Effector memory CD4-positive, alpha-beta T cell (primary cell): ENCODE data around the gene SIL1.
"Not testable (repeated sequence)": the region's sequence is repeated elsewhere in the genome, so short reads cannot be mapped to it uniquely, and the experiment has no call there.

Experiments used
- DNase-seq, 3 donors: peaks; one replicate each; pipeline ENCODE4 v3.0.0-alpha.2; 2020
- H3K27ac ChIP-seq: 2 replicates; pipeline ENCODE4 v1.7.0; 2013; ENCODE audit warnings: mild to moderate bottlenecking, low read length, moderate library complexity; ENCODE audit not compliant: insufficient read depth, poor library complexity, severe bottlenecking
- H3K27me3 ChIP-seq: replicated peaks from 2 replicates; pipeline ENCODE4 v1.7.0; 2013; ENCODE audit warnings: mild to moderate bottlenecking, low read length; ENCODE audit not compliant: insufficient read depth, control insufficient read depth, poor library complexity, severe bottlenecking
- H3K36me3 ChIP-seq: 2 replicates; pipeline ENCODE4 v1.7.0; 2013; ENCODE audit warnings: mild to moderate bottlenecking, low read length, moderate library complexity; ENCODE audit not compliant: control insufficient read depth, insufficient read depth
- H3K4me1 ChIP-seq: 2 replicates; pipeline ENCODE4 v1.7.0; 2013; ENCODE audit warnings: low read length, mild to moderate bottlenecking; ENCODE audit not compliant: control insufficient read depth, insufficient read depth, poor library complexity, severe bottlenecking
- H3K4me3 ChIP-seq: 2 replicates; pipeline ENCODE4 v1.7.0; 2013; ENCODE audit warnings: low read length, low read depth, mild to moderate bottlenecking; ENCODE audit not compliant: insufficient read depth, poor library complexity, severe bottlenecking
- H3K9me3 ChIP-seq: 2 replicates; pipeline ENCODE4 v1.7.0; 2013; ENCODE audit warnings: mild to moderate bottlenecking, low read length, moderate library complexity; ENCODE audit not compliant: control insufficient read depth

The SIL1 gene

DNA sequence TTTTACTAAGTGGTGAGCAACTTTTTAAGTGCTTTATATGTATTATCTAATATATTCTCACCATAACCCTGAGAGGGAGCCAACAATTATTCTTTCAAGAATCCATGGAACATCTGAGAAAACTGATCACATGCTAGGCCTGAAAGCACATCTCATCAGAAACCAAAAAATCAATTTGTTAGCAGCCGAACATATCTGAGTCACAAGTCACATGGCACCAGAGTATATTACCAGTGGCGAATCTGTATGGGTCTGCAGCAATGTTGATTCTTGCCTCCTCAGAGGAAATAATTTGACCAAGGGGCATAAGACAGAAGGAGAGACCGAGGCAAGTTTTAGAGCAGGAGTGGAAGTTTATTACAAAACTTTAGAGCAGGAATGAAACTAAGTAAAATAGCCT, 25.3 kb upstream of the SIL1 start:
- Histone ChIP-seq H3K4me1 (no peaks in the 10 kb centered on the region), H3K27me3 (no peaks in the 10 kb centered on the region), H3K9me3 (no peaks in the 10 kb centered on the region), H3K27ac (no peak overlapping the region), H3K4me3 (no peak overlapping the region), H3K36me3 (no peaks in the 10 kb centered on the region)
- no peak for DNase-seq

DNA sequence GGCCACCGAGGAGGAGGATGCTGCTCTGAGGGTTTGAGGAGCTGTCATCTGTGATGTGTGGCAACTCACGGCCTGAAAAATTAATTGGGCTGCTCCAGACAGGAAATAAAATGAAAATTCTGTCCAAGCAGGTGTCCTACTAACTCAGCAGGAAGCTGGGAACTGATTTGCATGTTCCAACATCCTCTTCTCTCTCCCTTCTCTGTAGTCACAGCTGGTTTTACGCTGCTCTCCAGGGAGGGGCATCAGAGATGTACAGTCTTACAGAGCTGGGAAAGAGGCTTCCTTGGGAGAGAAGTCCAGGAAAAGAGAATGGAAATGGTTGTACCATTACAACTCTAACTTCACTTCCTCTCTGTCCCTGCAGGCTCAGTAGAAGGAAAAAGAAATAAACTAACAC, 24.2 kb upstream of the SIL1 start:
- no peaks in the 10 kb centered on the region for H3K4me1 ChIP-seq
- no peak overlapping the region for H3K27ac ChIP-seq
- H3K4me3 ChIP-seq, result no peak overlapping the region
- no peaks in the 10 kb centered on the region for H3K27me3 ChIP-seq
- no peaks in the 10 kb centered on the region for H3K9me3 ChIP-seq
- no peaks in the 10 kb centered on the region for H3K36me3 ChIP-seq
- DNase-seq, result no peak

DNA sequence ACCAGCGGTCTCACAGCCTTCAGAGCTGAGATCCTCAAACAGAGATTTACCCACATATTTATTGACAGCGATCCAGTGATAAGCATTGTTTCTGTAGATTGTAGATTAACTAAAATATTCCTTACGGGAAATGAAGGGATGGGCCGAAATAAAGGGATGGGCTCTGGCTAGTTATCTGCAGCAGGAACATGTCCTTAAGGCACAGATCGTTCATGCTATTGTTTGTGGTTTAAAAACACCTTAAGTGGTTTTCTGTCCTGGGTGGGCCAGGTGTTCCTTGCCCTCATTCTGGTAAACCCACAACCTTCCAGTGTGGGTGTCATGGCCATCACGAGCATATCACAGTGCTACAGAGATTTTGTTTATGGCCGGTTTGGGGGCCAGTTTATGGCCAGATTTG, 19.9 kb upstream of the SIL1 start:
- not testable (repeated sequence) for H3K4me1 ChIP-seq, H3K27me3 ChIP-seq, H3K9me3 ChIP-seq, H3K4me3 ChIP-seq, H3K27ac ChIP-seq, H3K36me3 ChIP-seq, DNase-seq

DNA sequence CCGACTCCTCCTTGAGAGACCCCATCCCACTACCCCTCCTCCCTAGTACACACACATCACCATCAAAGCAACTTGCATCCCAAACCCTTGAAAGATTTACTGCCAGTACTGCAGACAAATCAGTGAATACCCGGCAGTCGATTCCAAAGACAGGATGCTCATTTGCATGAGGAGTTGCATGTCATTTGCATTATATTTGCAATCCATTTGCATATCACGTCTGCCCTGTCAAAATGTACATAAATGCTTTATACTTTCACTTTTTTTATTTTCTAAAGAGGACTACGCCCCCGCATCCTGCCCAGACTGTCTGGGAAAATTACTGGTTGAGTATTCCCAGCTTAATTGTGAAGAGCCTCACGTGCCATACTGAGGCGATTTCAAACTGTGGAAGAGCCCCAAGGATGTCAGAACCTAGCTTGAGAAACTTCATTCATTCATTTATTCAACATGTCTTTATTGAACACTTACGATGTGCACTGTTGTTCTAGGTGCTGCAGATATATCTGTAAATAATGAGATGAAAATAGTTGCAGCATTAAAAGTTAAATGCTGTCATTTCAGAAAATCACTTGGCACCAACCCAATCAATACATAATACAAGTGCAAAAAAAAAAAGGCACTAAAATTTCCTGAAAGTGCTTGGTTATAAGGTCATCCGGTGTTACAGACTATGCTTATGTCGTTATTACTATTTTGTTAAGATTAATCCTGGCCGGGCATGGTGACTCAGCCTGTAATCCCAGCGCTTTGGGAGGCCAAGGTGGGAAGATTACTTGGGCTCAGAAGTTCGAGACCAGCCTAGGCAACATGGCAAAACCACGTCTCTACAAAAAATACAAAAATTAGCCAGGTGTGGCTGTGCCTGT, 17.2 kb upstream of the SIL1 start:
- no peak for DNase-seq
- Histone ChIP-seq H3K36me3 (no peaks in the 10 kb centered on the region), H3K9me3 (no peaks in the 10 kb centered on the region), H3K27ac (no peak overlapping the region), H3K27me3 (no peaks in the 10 kb centered on the region), H3K4me3 (no peak overlapping the region), H3K4me1 (no peaks in the 10 kb centered on the region)

DNA sequence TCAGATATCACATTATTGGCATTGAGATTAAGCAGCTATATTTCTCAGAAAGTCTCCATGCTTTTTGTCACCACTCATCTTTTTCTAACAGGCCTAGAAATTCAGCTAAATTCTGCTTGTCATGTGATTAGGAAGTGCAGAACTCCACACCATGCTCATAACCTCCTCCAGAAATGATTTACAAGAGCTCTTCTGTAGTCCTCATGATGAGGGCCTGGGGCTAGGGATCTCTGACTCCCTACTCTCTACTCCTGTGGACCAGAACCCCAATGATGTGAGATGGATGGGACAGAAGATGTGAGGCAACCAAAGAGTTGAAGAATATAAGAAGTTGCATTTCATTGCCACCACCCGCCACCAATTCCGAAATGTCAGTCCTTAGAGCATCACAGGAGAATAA, 16.5 kb upstream of the SIL1 start:
- Histone ChIP-seq H3K27ac (no peak overlapping the region), H3K4me3 (no peak overlapping the region), H3K36me3 (no peaks in the 10 kb centered on the region), H3K4me1 (no peaks in the 10 kb centered on the region), H3K27me3 (no peaks in the 10 kb centered on the region), H3K9me3 (no peaks in the 10 kb centered on the region)
- DNase-seq, result no peak

DNA sequence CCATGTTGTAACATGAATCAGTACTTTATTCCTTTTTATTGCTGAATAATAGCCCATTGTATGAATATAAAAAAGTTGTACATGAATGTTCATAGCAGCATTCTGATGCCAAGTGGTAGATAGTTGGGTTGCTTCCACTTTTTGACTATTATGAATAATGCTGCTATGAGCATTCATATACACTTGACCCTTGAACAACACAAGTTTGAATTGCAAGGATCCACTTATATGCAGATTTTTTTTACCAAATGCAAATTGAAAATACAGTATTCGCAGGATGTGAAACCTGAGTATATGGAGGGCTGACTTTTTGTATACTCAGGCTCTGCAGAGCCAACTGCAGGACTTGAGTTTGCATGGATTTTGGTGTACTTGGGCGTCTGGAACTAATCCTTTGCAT, 14.7 kb upstream of the SIL1 start:
- Histone ChIP-seq H3K4me1 (no peaks in the 10 kb centered on the region), H3K9me3 (no peaks in the 10 kb centered on the region), H3K27me3 (no peaks in the 10 kb centered on the region), H3K27ac (no peak overlapping the region), H3K36me3 (no peaks in the 10 kb centered on the region), H3K4me3 (no peak overlapping the region)
- no peak for DNase-seq

DNA sequence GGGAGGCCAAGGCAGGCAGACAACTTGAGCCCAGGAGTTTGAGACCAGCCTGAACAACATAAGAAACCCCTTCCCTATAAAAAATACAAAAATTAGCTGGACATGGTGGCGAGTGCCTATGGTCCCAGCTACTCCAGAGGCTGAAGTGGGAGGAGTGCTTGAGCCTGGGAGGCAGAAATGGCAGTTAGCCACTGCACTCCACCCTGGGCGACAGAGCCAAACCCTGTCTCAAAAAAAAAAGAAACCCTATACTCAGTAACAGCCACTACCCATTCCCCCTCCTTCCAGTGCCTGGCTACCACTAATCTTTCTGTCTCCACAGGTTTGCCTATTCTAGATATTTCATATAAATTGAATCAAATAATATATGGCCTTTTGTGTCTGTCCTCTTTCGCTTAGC, 14.3 kb upstream of the SIL1 start:
- no peak for DNase-seq
- H3K27ac ChIP-seq, result no peak overlapping the region

DNA sequence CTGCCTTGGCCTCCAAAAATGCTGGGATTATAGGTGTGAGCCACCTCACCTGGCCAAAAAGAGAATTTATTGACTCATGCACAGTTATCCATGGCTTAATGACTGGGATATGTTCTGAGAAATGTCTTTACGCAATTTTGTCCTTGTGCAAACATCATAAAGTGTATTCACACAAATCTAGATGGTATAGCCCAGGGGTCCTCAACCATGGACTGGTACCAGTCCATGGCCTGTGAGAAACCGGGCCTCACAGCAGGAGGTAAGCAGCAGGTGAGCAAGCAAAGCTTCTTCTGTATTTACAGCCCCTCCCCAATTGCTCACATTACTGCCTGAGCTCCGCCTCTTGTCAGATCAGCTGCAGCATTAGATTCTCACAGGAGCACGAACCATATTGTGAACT, 12.4 kb upstream of the SIL1 start:
- H3K36me3 ChIP-seq, result no peaks in the 10 kb centered on the region
- H3K27me3 ChIP-seq, result no peaks in the 10 kb centered on the region
- H3K9me3 ChIP-seq, result no peaks in the 10 kb centered on the region
- no peak overlapping the region for H3K4me3 ChIP-seq
- no peak overlapping the region for H3K27ac ChIP-seq
- no peaks in the 10 kb centered on the region for H3K4me1 ChIP-seq
- DNase-seq, result no peak

More for the DNA sequence above, 14.3 kb upstream of the SIL1 start:
- Histone ChIP-seq H3K4me1 (no peaks in the 10 kb centered on the region), H3K36me3 (no peaks in the 10 kb centered on the region), H3K4me3 (no peak overlapping the region), H3K27me3 (no peaks in the 10 kb centered on the region), H3K9me3 (no peaks in the 10 kb centered on the region)

DNA sequence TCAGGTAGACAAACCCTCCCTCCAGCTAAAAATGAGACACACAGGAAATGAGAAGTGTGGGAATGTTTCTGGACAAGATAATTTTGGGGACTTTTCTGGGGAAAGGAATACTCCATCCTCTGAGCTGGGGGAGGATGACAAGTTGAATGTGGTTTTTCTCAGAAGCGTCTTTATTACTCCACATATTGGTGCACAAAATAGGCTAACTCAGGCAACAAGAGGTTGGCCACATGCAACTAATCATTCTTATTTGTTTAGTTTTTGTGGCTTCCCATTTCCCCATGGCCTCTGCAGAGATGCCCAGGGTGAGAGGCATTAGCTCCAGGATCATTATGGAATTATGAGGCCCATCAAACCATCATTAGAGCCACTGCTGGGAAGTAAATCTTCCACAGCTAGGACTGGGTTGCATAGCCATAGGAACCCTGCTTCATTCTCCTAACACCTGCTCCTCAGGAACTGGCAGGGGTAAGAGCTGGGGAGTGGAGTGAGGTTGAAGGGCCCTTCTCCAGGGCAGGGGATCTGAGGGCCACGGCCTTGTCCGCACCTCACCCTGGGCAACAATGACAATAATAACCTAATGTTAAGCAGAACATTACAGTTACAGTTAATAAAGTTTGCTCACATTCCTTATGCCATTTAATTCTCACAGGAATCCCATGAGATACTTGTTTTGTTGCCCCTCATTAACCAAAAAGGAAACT, 9.3 kb upstream of the SIL1 start:
- no peaks in the 10 kb centered on the region for H3K27me3 ChIP-seq
- no peaks in the 10 kb centered on the region for H3K9me3 ChIP-seq

DNA sequence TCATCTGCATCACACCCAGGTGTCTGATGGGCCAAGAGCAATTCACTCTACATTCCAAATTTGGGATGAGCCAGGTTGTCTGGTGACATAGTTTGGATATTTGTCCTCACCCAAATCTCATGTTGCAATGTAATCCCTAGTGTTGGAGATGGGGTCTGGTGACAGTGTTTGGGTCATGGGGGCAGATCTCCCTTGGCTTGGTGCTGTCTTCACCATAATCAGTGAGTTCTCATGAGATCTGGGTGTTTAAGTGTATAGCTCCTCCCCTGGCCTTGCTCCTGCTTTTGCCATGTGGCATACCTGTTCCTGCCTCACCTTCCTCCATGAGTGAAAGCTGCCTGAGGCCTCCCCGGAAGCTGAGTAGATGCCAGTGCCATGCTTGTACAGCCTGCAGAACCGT, 7.4 kb upstream of the SIL1 start:
- H3K27ac ChIP-seq, result no peak overlapping the region
- no peak overlapping the region for H3K4me3 ChIP-seq
- no peaks in the 10 kb centered on the region for H3K27me3 ChIP-seq

More for the DNA sequence above, 9.3 kb upstream of the SIL1 start:
- Histone ChIP-seq H3K36me3 (no peaks in the 10 kb centered on the region), H3K27ac (no peak overlapping the region), H3K4me1 (no peaks in the 10 kb centered on the region), H3K4me3 (no peak overlapping the region)
- DNase-seq, result no peak

More for the DNA sequence above, 7.4 kb upstream of the SIL1 start:
- Histone ChIP-seq H3K4me1 (no peaks in the 10 kb centered on the region), H3K36me3 (no peaks in the 10 kb centered on the region), H3K9me3 (no peaks in the 10 kb centered on the region)
- DNase-seq, result no peak
